Stimulated activated CD4-positive, alpha-beta T cell treated with anti-CD3 and anti-CD28 coated beads, TNF-alpha, amount 100 ng/mL, for 1 hour (primary cell): Measurements from ENCODE around the gene ARMC2.
"Not testable (repeated sequence)": the region's sequence is repeated elsewhere in the genome, so short reads cannot be mapped to it uniquely, and the experiment has no call there.

Experiments
- DNase-seq, 3 donors: peaks; one replicate each; pipeline ENCODE4 v3.0.0-alpha.2; 2020; ENCODE audit warnings: low read depth in 3 of 3, low spot score in 1 of 3

ARMC2 gene

DNA sequence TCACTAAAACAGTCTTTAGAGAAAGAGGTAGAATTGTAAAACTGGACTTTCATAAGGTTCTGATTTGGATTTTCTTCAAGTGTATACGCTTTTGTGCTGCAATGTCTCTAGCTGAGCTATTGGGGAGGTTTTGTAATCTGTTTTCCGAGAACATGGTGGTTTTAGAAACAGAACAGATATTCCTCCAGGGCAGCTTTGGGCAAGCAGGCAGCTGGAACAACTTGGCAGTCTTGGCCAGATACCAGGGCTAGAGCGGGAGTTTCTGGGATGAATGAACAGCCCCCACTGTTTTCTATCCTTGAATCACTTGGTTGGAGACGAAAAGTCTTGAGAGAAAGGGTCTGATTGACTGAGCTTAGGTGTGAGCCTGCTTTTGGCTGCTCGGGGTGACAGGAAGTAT lies 17.1 kb upstream of the ARMC2 start:
- no peak for DNase-seq

GRCh38 chr6:108832738-108833137 lies 15.5 kb upstream of the ARMC2 start:
- DNase-seq: no peak

GRCh38 chr6:108835218-108835850 lies 12.9 kb upstream of the ARMC2 start:
- DNase-seq: peak; percentile 60 to 80 (median 64)

- no peak for DNase-seq
Observed at GRCh38 chr6:108836061-108836460, 12.2 kb upstream of the ARMC2 start.

DNA sequence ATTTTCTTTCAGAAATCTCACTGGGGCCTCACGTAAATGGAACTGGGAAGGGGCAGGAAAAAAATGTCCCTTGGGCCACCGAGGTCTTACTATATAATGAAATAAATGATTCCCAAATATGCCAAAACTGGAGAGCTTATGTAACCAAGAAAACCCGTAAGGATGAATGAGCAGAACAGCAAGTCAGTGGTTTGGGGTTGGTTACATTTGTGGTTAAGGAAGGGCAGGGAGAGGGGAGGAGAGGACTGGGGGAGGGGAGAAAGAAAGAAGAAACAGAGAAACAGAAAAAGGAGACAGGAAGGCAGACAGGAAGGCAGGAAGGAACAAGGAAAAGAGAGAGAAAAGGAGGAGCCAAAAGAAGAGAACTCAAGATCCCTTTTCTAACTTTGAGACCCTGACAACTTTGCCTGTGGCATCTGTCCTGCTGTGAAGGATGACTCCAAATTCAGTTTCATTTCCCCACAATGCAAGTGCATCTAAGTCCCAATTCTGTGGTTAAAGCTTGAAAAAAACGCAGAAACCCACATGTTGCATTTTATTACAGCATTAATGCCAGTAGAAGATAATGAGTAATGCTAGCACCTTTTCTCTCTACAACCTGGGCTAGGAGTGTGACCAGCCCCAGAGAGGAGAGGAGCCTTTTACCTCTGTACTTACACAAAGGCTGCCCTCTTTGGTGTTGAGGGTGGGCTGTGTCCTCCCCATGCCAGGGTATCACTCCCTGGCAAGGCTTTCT lies 10.8 kb upstream of the ARMC2 start:
- no peak for DNase-seq

- DNase-seq: no peak
Observed at GRCh38 chr6:108838101-108838717, 10.0 kb upstream of the ARMC2 start.

GRCh38 chr6:108839083-108839642 lies 9.1 kb upstream of the ARMC2 start:
- no peak for DNase-seq

GRCh38 chr6:108840919-108841318 lies 7.3 kb upstream of the ARMC2 start:
- no peak for DNase-seq

- no peak for DNase-seq
Observed at GRCh38 chr6:108841377-108841855, 6.8 kb upstream of the ARMC2 start.

DNA sequence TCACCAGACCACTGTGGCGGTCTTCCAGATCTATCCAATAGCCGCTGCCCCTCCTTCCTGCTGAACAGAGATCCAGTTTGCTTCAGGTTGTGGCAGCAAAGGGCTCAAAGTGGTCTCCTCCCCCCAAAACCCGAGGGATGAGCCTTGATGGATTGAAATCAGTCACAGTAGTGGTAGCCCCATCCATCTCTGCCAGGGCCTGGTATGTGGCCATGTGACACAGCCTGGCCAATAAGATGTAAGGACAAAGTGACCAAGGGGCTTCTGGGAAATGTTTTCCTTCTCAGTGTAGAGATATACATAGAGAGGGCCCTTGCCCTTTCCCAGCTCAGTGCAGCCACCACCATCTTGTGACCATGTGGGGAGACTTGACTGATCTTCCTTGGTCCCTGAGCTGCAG lies 4.1 kb upstream of the ARMC2 start:
- no peak for DNase-seq

DNA sequence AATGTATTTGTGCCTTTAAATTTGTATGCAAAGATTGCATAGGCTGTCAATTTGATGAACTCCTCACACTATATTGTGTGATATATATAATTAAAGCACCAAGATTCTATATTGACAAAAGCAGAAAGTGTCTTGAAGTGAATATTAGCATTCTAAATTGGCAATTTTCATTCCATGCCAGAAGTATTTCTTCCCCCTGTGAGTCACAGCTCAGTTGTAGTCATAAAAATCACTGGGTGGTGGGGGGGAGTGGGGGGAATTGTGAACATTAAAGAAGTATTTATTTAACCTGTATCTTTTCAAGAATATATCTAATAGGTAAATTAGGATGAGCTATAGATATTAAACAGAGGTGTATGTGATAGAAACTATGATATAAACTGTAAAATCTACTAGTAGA lies 3.1 kb upstream of the ARMC2 start:
- DNase-seq: no peak

DNA sequence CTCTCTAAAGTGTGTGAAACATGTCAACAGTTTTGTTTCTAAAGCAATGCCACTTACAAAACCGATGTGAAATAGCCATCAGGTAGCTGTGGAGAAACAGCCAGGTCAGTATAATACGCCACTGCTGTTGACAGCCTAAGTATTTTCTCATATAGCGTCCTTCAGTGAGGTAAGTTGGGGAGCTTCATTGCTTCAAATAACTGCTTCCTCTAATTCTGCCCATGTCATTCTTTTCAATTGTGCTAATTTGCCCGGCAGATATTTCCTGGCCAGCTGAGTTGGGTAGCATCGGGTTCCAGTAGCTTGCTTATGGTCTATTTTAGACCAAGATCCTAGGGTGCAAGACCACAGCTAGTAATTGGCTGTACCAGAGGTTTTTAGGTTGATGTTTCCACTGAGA lies 2.1 kb upstream of the ARMC2 start:
- DNase-seq: no peak

GRCh38 chr6:108846628-108847027 lies 1.6 kb upstream of the ARMC2 start:
- no peak for DNase-seq

GRCh38 chr6:108847738-108848115 lies 495 bp upstream of the ARMC2 start:
- DNase-seq: no peak

- no peak for DNase-seq
Observed at GRCh38 chr6:108850669-108851465, 2.6 kb downstream of the ARMC2 start.

- DNase-seq: no peak
Observed at GRCh38 chr6:108851756-108852155, 3.5 kb downstream of the ARMC2 start.

DNA sequence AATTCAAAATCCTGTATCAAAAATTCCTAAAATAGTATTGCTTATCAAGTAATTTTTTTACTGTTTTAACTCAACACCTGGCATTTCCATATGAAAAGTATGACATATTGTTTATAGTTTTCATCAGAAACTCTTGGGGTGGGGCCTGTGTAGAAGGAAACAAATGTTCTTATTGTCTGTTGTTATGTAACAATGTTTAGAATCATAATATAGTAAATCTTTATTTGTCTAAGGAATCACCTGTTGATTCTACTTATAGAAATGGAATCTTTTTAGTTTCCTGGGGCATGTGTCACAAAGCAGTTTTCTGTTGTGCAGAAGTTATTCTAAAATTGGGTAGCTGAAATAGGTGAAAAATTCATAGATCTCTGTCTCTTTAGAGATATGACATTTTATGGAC lies 4.9 kb downstream of the ARMC2 start:
- DNase-seq: no peak

DNA sequence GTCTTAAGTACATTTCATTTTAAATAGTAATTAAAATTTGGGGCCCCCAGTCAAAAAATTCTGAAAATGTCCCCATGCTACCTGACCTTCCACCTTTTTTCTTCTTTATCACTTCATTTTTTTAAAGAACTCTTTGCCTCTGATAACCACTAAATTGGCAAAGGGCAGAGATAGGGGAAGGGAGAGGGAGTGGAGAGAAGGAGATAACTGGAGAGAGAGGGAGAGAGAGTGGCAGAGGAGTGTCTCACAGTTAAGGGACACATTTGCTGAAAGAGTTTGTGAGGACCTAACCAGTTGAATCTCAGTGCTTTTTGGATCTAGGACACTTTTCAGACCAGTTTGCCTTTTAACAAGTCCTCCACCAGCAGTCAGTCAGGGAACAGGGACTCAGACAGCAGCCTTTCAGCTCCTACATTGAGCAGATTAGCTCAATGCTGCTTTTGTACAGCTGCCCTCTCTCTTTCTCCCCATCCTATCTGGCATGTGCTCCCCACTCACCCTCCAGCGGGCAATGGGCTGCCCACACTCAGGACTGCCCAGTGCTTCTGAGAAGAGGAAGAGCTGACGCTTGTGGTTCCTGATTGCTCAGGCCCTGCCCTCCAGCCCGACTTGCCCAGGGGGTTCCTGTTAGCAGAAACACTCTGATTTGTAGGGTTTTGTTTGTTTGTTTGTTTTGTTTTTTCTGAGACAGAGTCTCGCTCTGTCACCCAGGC lies 14.4 kb downstream of the ARMC2 start:
- DNase-seq: no peak

GRCh38 chr6:108865751-108866286 lies 17.6 kb downstream of the ARMC2 start:
- not testable (repeated sequence) for DNase-seq

- DNase-seq: no peak
Observed at GRCh38 chr6:108866798-108867197, 18.6 kb downstream of the ARMC2 start.
